GM23338 (cell line): Measurements from ENCODE around the gene SMURF2. TPM values are rescaled to one million over a fixed set of nuclear protein-coding genes. Genes with fewer than 3 reads are reported as not detected.
A peak's percentile ranks its signal among the peaks of the same experiment; 100 is the strongest.

Source experiments
- ATAC-seq: fragments of 200-7000 bp; cut with Tn5 transposase; 3 replicates; pipeline ENCODE4 v1.9.1; 2020
- DNase-seq: peaks from one replicate; pipeline ENCODE4 v3.0.0-alpha.2; 2015; ENCODE audit warnings: low spot score
- H2AFZ ChIP-seq: fragments of 200-600 bp; sonication (generic); 2 replicates; pipeline ENCODE4 v1.8.0; 2016; ENCODE audit warnings: antibody characterized with exemption, mild to moderate bottlenecking, moderate library complexity
- H3F3A ChIP-seq: fragments of 200-600 bp; sonication (generic); replicated peaks from 2 replicates; pipeline ENCODE4 v1.8.0; 2017; ENCODE audit warnings: antibody characterized with exemption, mixed run types, low read depth
- H3K27ac ChIP-seq: fragments of 200-600 bp; sonication (generic); 2 replicates; pipeline ENCODE4 v1.6.1; 2016; ENCODE audit warnings: low read depth
- H3K27me3 ChIP-seq: fragments of 200-600 bp; sonication (generic); 2 replicates; pipeline ENCODE4 v1.8.0; 2016; ENCODE audit warnings: mild to moderate bottlenecking, mixed run types, moderate library complexity; ENCODE audit not compliant: insufficient read depth
- H3K36me3 ChIP-seq: fragments of 200-600 bp; sonication (generic); 2 replicates; pipeline ENCODE4 v1.8.0; 2016; ENCODE audit warnings: mild to moderate bottlenecking; ENCODE audit not compliant: insufficient read depth
- H3K4me1 ChIP-seq: fragments of 200-600 bp; sonication (generic); 2 replicates; pipeline ENCODE4 v1.8.0; 2016; ENCODE audit warnings: mild to moderate bottlenecking, moderate library complexity; ENCODE audit not compliant: insufficient read depth
- H3K4me2 ChIP-seq: fragments of 200-600 bp; sonication (generic); 2 replicates; pipeline ENCODE4 v1.7.1; 2017; ENCODE audit warnings: mixed run types
- H3K4me3 ChIP-seq: fragments of 200-600 bp; sonication (generic); 2 replicates; pipeline ENCODE4 v1.6.1; 2016; ENCODE audit warnings: mixed run types
- H3K79me2 ChIP-seq: fragments of 200-600 bp; sonication (generic); replicated peaks from 2 replicates; pipeline ENCODE4 v1.8.0; 2017; ENCODE audit warnings: mild to moderate bottlenecking; ENCODE audit not compliant: insufficient read depth
- H3K9me2 ChIP-seq: fragments of 200-600 bp; sonication (generic); 2 replicates; pipeline ENCODE4 v1.8.0; 2017; ENCODE audit not compliant: insufficient read depth
- H4K20me1 ChIP-seq: fragments of 200-600 bp; sonication (generic); replicated peaks from 2 replicates; pipeline ENCODE4 v1.8.0; 2017; ENCODE audit warnings: mild to moderate bottlenecking; ENCODE audit not compliant: insufficient read depth
- H3K27ac Mint-ChIP-seq: 2 replicates; pipeline ENCODE4 v1.8.0; 2020; ENCODE audit warnings: inconsistent platforms, mild to moderate bottlenecking, moderate library complexity, mixed read lengths
- H3K27me3 Mint-ChIP-seq: 3 replicates; pipeline ENCODE4 v1.8.0; 2022; ENCODE audit warnings: low read depth, mild to moderate bottlenecking, moderate library complexity, mixed read lengths, inconsistent platforms; ENCODE audit not compliant: insufficient read depth, poor library complexity
- H3K36me3 Mint-ChIP-seq: 3 replicates; pipeline ENCODE4 v1.8.0; 2021; ENCODE audit warnings: low read depth, mild to moderate bottlenecking, inconsistent platforms, moderate library complexity, mixed read lengths
- H3K4me1 Mint-ChIP-seq: 3 replicates; pipeline ENCODE4 v1.8.0; 2020; ENCODE audit warnings: mild to moderate bottlenecking, inconsistent platforms, mixed read lengths
- H3K4me3 Mint-ChIP-seq: 3 replicates; pipeline ENCODE4 v1.8.0; 2021; ENCODE audit warnings: moderate library complexity, mild to moderate bottlenecking, inconsistent platforms, mixed read lengths
- H3K9me3 Mint-ChIP-seq: 3 replicates; pipeline ENCODE4 v1.8.0; 2020; ENCODE audit warnings: moderate library complexity, mild to moderate bottlenecking, inconsistent platforms, mixed read lengths
- CREB1 ChIP-seq: fragments of 250-450 bp; sonication (Bioruptor Pico); IDR thresholded peaks from 2 replicates; pipeline ENCODE4 v1.5.0; 2020; ENCODE audit warnings: low read depth, mild to moderate bottlenecking, moderate library complexity
- CTCF ChIP-seq, 2 experiments: fragments of 200-600 bp in 1 of 2; sonication (generic) in 1 of 2; conservative IDR thresholded peaks; 2 replicates each; pipeline versions ENCODE4 v1.5.1 to v1.6.1; 2016 to 2017; ENCODE audit warnings: antibody characterized with exemption in 2 of 2, low read depth in 2 of 2, mild to moderate bottlenecking in 2 of 2, moderate library complexity in 1 of 2
- EZH2 ChIP-seq: fragments of 200-600 bp; sonication (generic); IDR thresholded peaks from one replicate; pipeline ENCODE4 v1.8.0; 2017; ENCODE audit warnings: antibody characterized with exemption, mild to moderate bottlenecking, low read depth; ENCODE audit not compliant: unreplicated experiment
- JUNB ChIP-seq: IDR thresholded peaks from one replicate; pipeline ENCODE4 v1.6.1; 2016; ENCODE audit warnings: antibody characterized with exemption; ENCODE audit not compliant: unreplicated experiment
- NANOG ChIP-seq: IDR thresholded peaks from 2 replicates; pipeline ENCODE4 v1.6.1; 2016; ENCODE audit warnings: antibody characterized with exemption, borderline replicate concordance
- POLR2AphosphoS5 ChIP-seq: IDR thresholded peaks from 2 replicates; pipeline ENCODE4 v1.6.1; 2016; ENCODE audit warnings: antibody characterized with exemption, low read depth
- REST ChIP-seq: IDR thresholded peaks from one replicate; pipeline ENCODE4 v1.6.1; 2018; ENCODE audit warnings: antibody characterized with exemption; ENCODE audit not compliant: unreplicated experiment
- STAT1 ChIP-seq: IDR thresholded peaks from one replicate; pipeline ENCODE4 v1.6.1; 2016; ENCODE audit warnings: antibody characterized with exemption; ENCODE audit not compliant: unreplicated experiment
- polyA plus RNA-seq: library from polyadenylated mRNA; unstranded; fragments of >200 nt; fragmentation: Nextera tagmentation; extraction: Ambion mirVana; gene quantifications from 2 replicates; pipeline ENCODE4 v1.2.1, GENCODE V29; 2016
- total RNA-seq: library from RNA; depleted of rRNA; stranded (reverse); fragments of >200 nt; shearing (Covaris generic); gene quantifications from 2 replicates; pipeline ENCODE4 v1.2.3, GENCODE V29; 2014
- TF ChIP-seq, protein P1 (sequence below): IDR thresholded peaks from 2 replicates; pipeline ENCODE4 v1.6.1; 2016; ENCODE audit warnings: antibody characterized with exemption

SMURF2 gene
- total and polyA plus RNA-seq, 2 experiments from 2014 or later: 12.1 to 29.6 TPM

- TF ChIP-seq POLR2AphosphoS5: no peak
Observed at GRCh38 chr17:64599187-64599676, 62.9 kb downstream of the SMURF2 start (continued).

DNA sequence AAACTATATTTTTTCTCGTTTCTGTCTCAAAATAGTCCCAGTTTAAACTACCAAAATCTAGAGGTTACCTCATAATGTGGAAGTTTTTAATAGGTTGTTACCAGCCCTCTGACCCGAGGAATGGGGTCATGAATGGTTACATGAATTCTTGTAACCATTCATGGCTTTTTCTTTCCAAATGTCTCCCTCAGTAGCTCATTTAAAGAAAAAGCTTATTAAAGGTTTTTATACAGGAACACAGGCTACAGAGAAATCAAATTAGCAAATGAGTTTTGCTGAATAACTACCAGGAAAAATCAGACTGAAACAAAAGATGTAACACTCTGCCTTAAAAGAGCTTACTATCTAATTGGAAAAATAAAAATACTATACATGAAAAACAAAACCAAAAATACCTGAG lies 63.4 kb downstream of the SMURF2 start:
- Histone ChIP-seq H3K36me3 (no peaks in the 10 kb centered on the region), H3F3A (no peaks in the 10 kb centered on the region), H3K4me3 (no peak overlapping the region), H3K79me2 (peaks cover 26% of the 10 kb centered on the region; the same call in 1 of the 2 replicates), H3K9me2 (no peaks in the 10 kb centered on the region), H3K27me3 (no peaks in the 10 kb centered on the region), H3K4me1 (no peaks in the 10 kb centered on the region), H3K27ac (no peak overlapping the region), H4K20me1 (no peaks in the 10 kb centered on the region), H3K4me2 (no peak overlapping the region), H2AFZ (no peak overlapping the region)
- TF ChIP-seq REST (no peak), EZH2 (no peak), JUNB (no peak), CTCF (conservative IDR thresholded peaks at IDR 0.05; ENCODE audit: low read depth in 2 of 2) (no peak), STAT1 (no peak), NANOG (no peak), CREB1 (CRISPR knock-in tag) (no peak)
- TF ChIP-seq, protein P1, sequence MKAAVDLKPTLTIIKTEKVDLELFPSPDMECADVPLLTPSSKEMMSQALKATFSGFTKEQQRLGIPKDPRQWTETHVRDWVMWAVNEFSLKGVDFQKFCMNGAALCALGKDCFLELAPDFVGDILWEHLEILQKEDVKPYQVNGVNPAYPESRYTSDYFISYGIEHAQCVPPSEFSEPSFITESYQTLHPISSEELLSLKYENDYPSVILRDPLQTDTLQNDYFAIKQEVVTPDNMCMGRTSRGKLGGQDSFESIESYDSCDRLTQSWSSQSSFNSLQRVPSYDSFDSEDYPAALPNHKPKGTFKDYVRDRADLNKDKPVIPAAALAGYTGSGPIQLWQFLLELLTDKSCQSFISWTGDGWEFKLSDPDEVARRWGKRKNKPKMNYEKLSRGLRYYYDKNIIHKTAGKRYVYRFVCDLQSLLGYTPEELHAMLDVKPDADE: no peak
- ATAC-seq (no peak), DNase-seq (no peak)
- H3K27me3 Mint-ChIP-seq: no peaks in the 10 kb centered on the region
- no peaks in the 10 kb centered on the region for H3K9me3 Mint-ChIP-seq
- peak overlapping the region; percentile 44; the same call in 1 of the 2 replicates for H3K27ac Mint-ChIP-seq
- H3K36me3 Mint-ChIP-seq: peaks cover 8% of the 10 kb centered on the region; the same call in 2 of the 3 replicates
- no peak overlapping the region for H3K4me3 Mint-ChIP-seq
- H3K4me1 Mint-ChIP-seq: peaks cover 7% of the 10 kb centered on the region
